ENCODE data around the gene DNAJC22.

The DNAJC22 gene

DNA sequence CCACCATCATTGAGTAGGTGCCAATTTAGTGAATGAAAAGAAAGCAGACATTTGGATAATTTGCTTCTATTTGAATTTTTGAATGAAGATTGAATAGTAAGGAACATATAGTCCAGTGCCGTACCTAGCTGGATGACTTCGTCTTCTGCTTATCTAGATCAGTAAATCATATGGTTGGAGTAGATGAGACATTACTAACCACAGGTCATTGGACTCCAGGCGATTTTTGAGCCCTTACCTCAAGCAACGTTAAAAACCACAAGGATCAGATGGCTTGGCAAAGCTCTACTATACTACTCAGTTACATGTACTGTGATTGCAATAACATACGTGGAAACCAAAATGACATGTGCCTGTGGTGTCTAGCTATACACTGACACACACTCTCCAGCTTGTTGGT, 18.9 kb downstream of the DNAJC22 start:
- no peaks in the 10 kb centered on the region for H3K27me3 ChIP-seq (ENCODE audit: control insufficient read depth, insufficient read depth, low read length)
- no peaks in the 10 kb centered on the region for H3K36me3 ChIP-seq (ENCODE audit: control insufficient read depth, insufficient read depth, low read length)
- no peaks in the 10 kb centered on the region for H3K4me1 ChIP-seq
- no peak overlapping the region for H2AFZ ChIP-seq
- no peak overlapping the region for H3K9ac ChIP-seq
- TF ChIP-seq, protein P1, sequence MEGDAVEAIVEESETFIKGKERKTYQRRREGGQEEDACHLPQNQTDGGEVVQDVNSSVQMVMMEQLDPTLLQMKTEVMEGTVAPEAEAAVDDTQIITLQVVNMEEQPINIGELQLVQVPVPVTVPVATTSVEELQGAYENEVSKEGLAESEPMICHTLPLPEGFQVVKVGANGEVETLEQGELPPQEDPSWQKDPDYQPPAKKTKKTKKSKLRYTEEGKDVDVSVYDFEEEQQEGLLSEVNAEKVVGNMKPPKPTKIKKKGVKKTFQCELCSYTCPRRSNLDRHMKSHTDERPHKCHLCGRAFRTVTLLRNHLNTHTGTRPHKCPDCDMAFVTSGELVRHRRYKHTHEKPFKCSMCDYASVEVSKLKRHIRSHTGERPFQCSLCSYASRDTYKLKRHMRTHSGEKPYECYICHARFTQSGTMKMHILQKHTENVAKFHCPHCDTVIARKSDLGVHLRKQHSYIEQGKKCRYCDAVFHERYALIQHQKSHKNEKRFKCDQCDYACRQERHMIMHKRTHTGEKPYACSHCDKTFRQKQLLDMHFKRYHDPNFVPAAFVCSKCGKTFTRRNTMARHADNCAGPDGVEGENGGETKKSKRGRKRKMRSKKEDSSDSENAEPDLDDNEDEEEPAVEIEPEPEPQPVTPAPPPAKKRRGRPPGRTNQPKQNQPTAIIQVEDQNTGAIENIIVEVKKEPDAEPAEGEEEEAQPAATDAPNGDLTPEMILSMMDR (IDR thresholded peaks at IDR 0.05), result no peak
- no peaks in the 10 kb centered on the region for H3K9me3 ChIP-seq (ENCODE audit: control insufficient read depth, low read length)
- no peak overlapping the region for H3K4me2 ChIP-seq (ENCODE audit: low read length)
- H3K79me2 ChIP-seq, result no peaks in the 10 kb centered on the region
- H3K27ac ChIP-seq, result no peak overlapping the region
- H3K4me3 ChIP-seq (ENCODE audit: low read depth, low read length), result no peak overlapping the region

DNA sequence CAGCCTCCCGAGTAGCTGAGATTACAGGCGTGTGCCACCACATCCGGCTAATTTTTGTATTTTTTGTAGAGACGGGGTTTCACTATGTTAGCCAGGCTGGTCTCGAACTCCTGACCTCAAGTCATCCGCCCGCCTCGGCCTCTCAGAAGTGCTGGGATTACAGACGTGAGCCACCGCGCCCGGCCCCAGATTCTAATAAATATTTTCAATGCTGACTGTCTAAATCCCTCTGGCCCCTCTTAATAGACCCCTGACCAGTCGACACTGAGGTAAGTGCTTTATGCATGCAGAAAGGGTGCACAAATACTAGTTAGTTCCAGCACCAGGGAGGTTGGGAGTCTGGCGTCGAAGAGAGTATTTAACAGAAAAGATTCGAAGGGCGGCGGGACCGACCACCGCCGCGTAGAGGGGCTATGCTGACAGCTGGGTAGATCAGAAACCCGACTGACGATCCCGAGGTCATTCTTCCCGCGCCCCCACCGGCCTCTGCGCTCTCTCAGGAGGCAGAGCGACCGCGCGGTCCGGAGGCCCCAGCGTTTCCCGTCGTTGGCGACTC, 19.5 kb downstream of the DNAJC22 start:
- H3K9ac ChIP-seq, result peak overlapping the region; percentile 42
- no peaks in the 10 kb centered on the region for H3K36me3 ChIP-seq (ENCODE audit: control insufficient read depth, insufficient read depth, low read length)
- peak overlapping the region; percentile 96 for H3K4me3 ChIP-seq (ENCODE audit: low read depth, low read length)
- peak overlapping the region; percentile 97 for H2AFZ ChIP-seq
- no peaks in the 10 kb centered on the region for H3K9me3 ChIP-seq (ENCODE audit: control insufficient read depth, low read length)
- peak overlapping the region; percentile 79 for H3K27ac ChIP-seq
- H3K27me3 ChIP-seq (ENCODE audit: control insufficient read depth, insufficient read depth, low read length), result no peaks in the 10 kb centered on the region
- TF ChIP-seq, protein P1 (IDR thresholded peaks at IDR 0.05), result no peak
- H3K79me2 ChIP-seq, result no peaks in the 10 kb centered on the region
- peak overlapping the region; percentile 96 for H3K4me2 ChIP-seq (ENCODE audit: low read length)
- H3K4me1 ChIP-seq, result no peaks in the 10 kb centered on the region

DNA sequence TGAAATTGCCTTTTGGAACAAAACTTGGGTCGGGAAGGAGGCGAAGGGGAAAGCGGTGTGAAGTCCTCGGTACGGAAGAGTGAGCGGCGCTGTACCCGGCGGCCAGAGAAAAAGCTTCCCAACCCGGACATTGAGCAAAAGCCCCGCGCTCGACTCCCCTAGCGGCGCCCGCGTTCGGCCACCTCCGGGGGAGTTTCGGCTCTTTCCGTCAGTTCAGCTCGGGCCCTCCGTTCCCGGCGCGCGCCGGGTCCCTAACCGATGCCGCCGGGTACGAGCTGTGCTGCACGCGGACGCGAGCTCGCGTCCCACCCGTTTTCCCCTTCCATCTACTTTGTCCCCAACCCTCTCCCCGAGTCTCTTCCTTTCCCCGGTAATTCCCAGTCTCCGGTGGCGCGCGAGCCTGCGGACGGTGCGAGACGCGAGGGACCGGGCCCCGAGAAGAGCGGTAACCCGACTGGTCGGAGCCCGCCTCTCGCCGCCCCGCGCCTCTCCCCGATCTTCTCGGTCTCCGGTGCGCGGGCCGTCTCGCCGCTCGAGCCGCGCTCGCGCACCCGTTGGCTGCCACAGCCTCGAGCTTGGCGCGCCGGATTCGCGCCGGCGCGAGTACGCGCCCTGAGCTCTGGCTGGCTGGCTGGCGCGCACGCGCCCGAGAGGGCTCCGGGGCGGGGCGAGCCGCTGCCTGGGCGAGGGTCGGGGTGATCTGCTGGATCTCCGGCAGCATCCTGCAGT, 20.1 kb downstream of the DNAJC22 start:
- no peaks in the 10 kb centered on the region for H3K4me1 ChIP-seq
- H3K9ac ChIP-seq, result peak overlapping the region; percentile 42
- H2AFZ ChIP-seq, result peak overlapping the region; percentile 97
- peak overlapping the region; percentile 79 for H3K27ac ChIP-seq
- no peaks in the 10 kb centered on the region for H3K36me3 ChIP-seq (ENCODE audit: control insufficient read depth, insufficient read depth, low read length)
- TF ChIP-seq, protein P1 (IDR thresholded peaks at IDR 0.05), result no peak
- peak overlapping the region; percentile 96 for H3K4me2 ChIP-seq (ENCODE audit: low read length)
- H3K27me3 ChIP-seq (ENCODE audit: control insufficient read depth, insufficient read depth, low read length), result no peaks in the 10 kb centered on the region
- H3K9me3 ChIP-seq (ENCODE audit: control insufficient read depth, low read length), result no peaks in the 10 kb centered on the region
- peak overlapping the region; percentile 96 for H3K4me3 ChIP-seq (ENCODE audit: low read depth, low read length)
- H3K79me2 ChIP-seq, result no peaks in the 10 kb centered on the region

DNA sequence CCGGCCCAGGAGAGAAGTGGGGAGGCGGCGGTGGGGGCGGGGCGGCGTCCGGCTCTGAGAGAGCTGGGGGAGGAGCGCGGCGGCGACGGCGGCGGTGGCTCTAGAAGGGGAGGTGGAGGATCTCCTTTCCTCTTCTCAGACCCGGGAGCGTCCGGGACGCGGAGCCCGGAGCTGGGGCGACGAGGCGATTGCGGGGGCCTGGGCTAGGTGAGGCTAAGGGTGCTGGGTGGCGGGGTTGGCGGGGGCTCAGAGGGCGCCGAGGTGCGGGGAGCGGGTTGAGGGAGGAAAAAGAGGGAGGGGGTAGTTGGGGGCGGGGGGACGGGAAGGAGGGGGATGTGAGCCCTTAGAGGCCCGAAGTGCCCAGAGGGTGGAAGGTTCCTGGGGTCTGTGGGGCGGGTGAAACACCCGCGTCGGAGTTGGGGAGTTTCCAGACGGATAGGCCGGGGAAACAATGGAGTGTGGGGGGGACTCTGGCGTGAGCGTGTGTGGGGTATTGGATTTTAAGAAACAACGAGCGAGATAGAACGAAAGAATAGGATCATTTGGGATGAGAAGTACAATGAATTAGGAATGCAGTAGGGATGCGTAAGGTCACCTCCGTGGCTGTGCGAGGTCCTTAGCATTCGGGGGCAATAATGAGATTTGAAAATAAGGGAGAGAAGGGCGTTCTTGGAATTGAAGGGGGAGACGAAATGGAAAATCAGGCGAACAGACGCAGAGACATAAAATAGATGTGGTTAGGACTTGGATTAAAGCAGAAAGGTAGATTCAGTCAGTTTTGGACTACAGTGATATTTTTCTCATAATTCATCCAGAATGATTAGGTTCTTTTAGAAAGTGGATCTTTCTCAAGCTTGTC, 20.9 kb downstream of the DNAJC22 start, which contains the start of gene SPATS2:
Gene SPATS2 (plus strand): TSS at position 82 of the 859 bp plus-strand sequence. CDS start 93,551 bp downstream, outside the sequence.
- peak within 1 kb of the TSS; percentile 96 for H3K4me3 ChIP-seq (ENCODE audit: low read depth, low read length)
- TF ChIP-seq, protein P1 (IDR thresholded peaks at IDR 0.05), result no peak
- no peaks in the 10 kb centered on the region for H3K9me3 ChIP-seq (ENCODE audit: control insufficient read depth, low read length)
- H3K27ac ChIP-seq, result peak within 1 kb of the TSS; percentile 79
- no peaks in the 10 kb centered on the region for H3K27me3 ChIP-seq (ENCODE audit: control insufficient read depth, insufficient read depth, low read length)
- no peaks in the 10 kb centered on the region for H3K79me2 ChIP-seq
- no peaks in the 10 kb centered on the region for H3K4me1 ChIP-seq
- H3K4me2 ChIP-seq (ENCODE audit: low read length), result peak within 1 kb of the TSS; percentile 96
- peak within 1 kb of the TSS; percentile 97 for H2AFZ ChIP-seq
- peak within 1 kb of the TSS; percentile 42 for H3K9ac ChIP-seq
- H3K36me3 ChIP-seq (ENCODE audit: control insufficient read depth, insufficient read depth, low read length), result no peaks in the 10 kb centered on the region
